ENCODE results near the gene SIX1. TPM values are rescaled to one million over a fixed set of nuclear protein-coding genes. Genes with fewer than 3 reads are reported as not detected.

The SIX1 gene
- total and polyA plus RNA-seq, 5 donors: 0.14 TPM; not detected in 4

DNA sequence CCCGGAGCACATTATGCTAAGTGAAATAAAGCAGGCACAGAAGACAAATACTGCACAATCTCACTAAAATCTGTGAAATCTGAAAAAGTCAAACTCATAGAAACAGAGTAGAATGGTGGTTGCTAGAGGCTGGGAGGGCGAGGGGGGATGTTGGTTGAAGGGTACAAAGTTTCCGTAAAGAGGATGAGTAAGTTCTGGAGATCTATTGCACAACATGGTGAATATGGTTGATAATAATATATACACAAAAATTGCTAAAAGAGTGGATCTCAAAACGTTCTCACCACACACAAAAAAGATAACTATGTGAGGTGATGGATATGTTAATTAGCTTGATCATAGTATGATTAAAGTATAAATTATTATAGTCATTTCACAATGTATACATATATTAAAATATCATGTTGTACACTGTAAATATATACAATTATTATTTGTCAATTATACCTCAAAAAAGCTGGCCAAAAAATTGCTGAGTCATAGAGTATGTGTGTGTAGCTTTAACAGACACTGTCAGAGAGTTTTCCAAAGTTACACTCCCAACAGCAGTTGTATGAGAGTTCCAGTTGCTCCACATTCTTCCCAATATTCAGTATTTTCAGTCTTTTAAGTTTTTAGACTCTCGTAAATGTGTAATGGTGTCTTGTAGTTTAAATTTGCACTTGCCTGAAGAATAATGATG, 19.3 kb upstream of the SIX1 start:
- Histone ChIP-seq H3K9me3 (ENCODE audit: control insufficient read depth, low read length) (no peaks in the 10 kb centered on the region), H3K4me1 (ENCODE audit: control insufficient read depth, insufficient read depth, low read length) (no peaks in the 10 kb centered on the region), H3K27me3 (ENCODE audit: control insufficient read depth, insufficient read depth) (peaks cover 2% of the 10 kb centered on the region), H3K27ac (ENCODE audit: low read length) (no peak overlapping the region), H3K4me3 (ENCODE audit: low read length) (no peak overlapping the region)
- intact Hi-C loops (cut with DNase I): no loop called here
- 86% methylated on average over 5 of the region's 5 CpGs for WGBS
- DNase-seq: no peak
- no peak for ATAC-seq

DNA sequence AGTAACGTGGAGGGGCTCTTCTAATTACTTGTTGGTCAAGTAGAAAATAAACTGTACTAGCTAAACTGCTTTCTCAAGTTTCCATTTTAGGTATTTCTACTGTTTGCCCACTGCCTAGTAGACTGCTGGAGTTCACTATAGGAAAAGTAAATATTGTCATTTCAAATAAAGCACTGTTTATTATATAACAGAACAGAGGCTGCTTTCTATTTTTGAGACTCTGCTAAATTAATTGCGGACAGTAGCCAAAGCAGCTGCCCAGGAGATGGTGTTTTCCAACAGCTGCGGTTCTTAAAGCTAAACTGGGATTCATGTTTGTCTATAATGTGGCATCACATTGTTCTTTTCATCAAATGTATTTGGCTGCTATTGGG, 15.9 kb upstream of the SIX1 start:
- Histone ChIP-seq H3K27me3 (ENCODE audit: control insufficient read depth, insufficient read depth) (peaks cover 2% of the 10 kb centered on the region), H3K4me3 (ENCODE audit: low read length) (no peak overlapping the region)
- 75% methylated on average over 3 of the region's 3 CpGs for WGBS

DNA sequence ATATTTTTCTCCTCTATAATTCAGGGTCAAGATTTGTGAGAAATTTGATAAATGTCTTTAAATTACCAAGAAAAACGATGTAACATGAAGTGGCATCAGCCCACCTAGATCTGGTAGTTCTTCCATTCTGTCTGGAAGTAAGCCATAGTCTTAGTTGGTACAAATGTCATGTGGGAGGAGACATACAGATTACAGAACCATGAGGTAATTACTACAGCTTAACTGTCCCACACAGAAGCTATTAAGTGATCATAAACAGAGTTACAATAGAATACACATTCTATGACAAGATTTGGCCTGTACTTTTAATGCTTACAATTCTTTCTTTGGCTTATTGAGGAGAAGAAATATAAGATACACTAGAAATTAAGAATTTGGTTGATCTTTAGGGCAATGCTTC, 13.7 kb upstream of the SIX1 start:
- peaks cover 2% of the 10 kb centered on the region for H3K27me3 ChIP-seq (ENCODE audit: control insufficient read depth, insufficient read depth)
- ATAC-seq (no peak), DNase-seq (no peak)
- no peak overlapping the region for H3K27ac ChIP-seq (ENCODE audit: low read length)
- H3K4me1 ChIP-seq (ENCODE audit: control insufficient read depth, insufficient read depth, low read length): no peaks in the 10 kb centered on the region
- intact Hi-C loops (cut with DNase I): no loop called here
- no peak overlapping the region for H3K4me3 ChIP-seq (ENCODE audit: low read length)
- H3K9me3 ChIP-seq (ENCODE audit: control insufficient read depth, low read length): no peaks in the 10 kb centered on the region
- 63% methylated on average over 1 of the region's 1 CpG for WGBS

More for the DNA sequence above, 15.9 kb upstream of the SIX1 start:
- no peak for DNase-seq
- Histone ChIP-seq H3K9me3 (ENCODE audit: control insufficient read depth, low read length) (no peaks in the 10 kb centered on the region), H3K4me1 (ENCODE audit: control insufficient read depth, insufficient read depth, low read length) (no peaks in the 10 kb centered on the region), H3K27ac (ENCODE audit: low read length) (no peak overlapping the region)
- intact Hi-C loops (cut with DNase I): no loop called here
- ATAC-seq: no peak

DNA sequence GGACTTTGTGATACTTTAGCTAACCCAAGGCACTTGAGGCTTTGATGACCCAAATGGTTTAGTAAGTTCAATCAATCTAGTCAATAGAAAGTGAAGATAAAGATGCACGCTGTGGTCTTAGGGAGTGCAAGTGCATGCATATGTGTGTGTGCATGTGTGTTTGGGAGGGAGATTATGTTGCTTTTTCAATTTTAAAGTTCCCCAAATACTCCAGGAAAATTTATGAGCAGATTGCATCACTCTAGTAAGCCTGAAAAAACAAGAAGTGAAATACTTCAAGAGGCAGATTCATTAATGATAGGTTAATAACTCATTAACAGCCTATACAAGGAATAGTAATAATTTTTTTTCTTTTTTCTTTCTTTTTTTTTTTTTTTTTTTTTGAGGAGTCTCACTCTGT, 12.4 kb upstream of the SIX1 start:
- H3K27ac ChIP-seq (ENCODE audit: low read length): no peak overlapping the region
- 54% methylated on average over 1 of the region's 1 CpG for WGBS
- no peak for ATAC-seq
- H3K27me3 ChIP-seq (ENCODE audit: control insufficient read depth, insufficient read depth): peaks cover 2% of the 10 kb centered on the region
- H3K4me3 ChIP-seq (ENCODE audit: low read length): no peak overlapping the region
- intact Hi-C loops (cut with DNase I): no loop called here
- no peaks in the 10 kb centered on the region for H3K9me3 ChIP-seq (ENCODE audit: control insufficient read depth, low read length)
- H3K4me1 ChIP-seq (ENCODE audit: control insufficient read depth, insufficient read depth, low read length): no peaks in the 10 kb centered on the region
- DNase-seq: no peak

DNA sequence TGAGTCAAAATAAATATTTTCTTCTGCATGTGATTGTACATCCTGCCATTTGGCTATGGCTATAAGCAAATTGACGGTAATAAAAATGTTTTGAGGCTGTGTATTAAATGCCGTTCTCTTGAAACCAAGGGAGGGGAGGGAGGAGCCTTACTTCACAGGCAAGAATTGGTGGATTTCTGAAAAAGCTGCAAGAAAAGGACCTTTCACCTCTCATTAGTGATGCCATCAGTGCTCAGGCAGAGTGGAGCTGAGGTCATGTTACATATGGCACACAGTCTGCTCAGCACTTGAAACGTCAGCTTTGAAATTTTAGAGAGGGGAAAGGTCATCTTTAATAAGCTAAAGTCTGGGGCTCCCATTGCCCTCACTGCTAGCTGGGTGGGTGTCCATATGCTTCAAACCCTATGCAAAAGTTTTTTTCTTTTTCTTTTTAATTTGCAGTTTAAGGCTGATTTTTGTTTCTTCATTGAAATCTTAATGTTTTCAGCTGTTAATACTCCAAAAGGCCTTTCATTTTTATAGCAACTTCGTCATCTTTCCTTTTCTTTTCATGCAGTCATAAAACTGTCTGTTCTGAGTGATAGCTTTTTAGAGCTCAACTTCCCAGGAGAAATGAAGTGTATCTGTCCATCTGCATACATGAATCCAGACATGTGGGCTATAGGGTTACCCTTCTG, 9.8 kb upstream of the SIX1 start:
- no peak for DNase-seq
- WGBS: 51% methylated on average over 4 of the region's 4 CpGs
- Histone ChIP-seq H3K27me3 (ENCODE audit: control insufficient read depth, insufficient read depth) (no peaks in the 10 kb centered on the region), H3K4me3 (ENCODE audit: low read length) (no peak overlapping the region), H3K4me1 (ENCODE audit: control insufficient read depth, insufficient read depth, low read length) (no peaks in the 10 kb centered on the region), H3K27ac (ENCODE audit: low read length) (no peak overlapping the region), H3K9me3 (ENCODE audit: control insufficient read depth, low read length) (no peaks in the 10 kb centered on the region)
- ATAC-seq: no peak
- intact Hi-C loops (cut with DNase I): no loop called here

DNA sequence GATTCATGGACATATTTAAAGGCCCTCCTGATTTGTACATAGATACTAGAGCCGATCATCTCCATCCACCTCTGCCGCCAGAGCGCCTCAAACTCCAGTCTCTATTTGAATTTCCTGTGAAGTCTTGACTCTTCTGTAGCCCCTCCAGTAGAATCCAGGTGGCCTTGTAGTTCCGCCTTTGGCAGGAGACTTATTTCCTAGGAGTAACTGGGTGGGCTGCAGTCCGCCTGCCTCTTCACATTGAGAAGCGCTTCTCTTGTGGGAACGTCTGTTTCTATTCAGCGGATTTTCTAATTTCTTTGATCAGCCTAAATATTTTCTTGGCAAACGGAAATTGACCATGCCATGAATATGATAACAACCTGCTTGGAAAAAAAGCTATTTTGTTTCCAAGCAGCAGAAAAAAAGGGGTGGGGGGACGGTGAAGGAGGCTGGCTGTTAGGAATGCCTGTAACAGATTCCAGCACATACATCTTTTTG, 9.0 kb upstream of the SIX1 start:
- ATAC-seq (no peak), DNase-seq (no peak)
- Histone ChIP-seq H3K27me3 (ENCODE audit: control insufficient read depth, insufficient read depth) (no peaks in the 10 kb centered on the region), H3K27ac (ENCODE audit: low read length) (no peak overlapping the region), H3K4me3 (ENCODE audit: low read length) (peak overlapping the region; percentile 44), H3K9me3 (ENCODE audit: control insufficient read depth, low read length) (no peaks in the 10 kb centered on the region), H3K4me1 (ENCODE audit: control insufficient read depth, insufficient read depth, low read length) (no peaks in the 10 kb centered on the region)
- WGBS: 26% methylated on average over 10 of the region's 10 CpGs
- intact Hi-C loops (cut with DNase I): no loop called here

DNA sequence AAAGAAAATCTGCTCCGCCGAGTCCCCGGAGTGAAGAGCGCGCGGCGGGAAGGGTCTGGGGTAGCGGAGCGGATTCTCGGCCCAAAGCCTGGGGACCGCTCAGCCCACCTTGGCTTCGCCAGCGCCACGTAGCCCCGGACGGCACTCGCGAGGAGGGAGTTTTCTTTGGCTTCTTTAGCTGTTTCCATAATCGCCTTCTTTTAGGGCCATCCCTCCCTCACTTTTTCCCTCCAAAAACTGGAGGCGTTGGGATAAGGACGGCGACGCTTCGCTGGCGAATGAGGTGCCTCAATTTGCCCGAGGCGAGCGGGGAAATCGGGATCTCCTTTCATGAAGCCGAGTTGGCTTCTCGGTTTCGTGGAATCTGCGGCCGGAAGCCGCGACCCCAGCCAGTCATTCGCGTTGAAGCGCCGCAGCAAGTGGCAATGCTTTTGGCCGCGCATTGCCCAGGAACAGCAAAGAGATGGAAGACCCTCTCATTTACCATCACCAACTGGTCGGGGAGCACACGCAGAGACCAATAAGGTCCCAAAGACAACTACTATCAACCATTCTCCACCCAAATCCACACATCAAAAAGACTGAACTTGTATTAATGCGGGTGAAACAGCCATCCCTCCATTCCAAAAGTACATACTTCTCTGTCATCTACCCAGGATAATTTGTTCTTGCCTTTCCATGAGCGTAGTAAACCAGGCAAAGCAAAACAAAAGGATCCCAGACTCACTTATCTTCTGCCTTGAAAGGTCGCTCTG, 8.4 kb upstream of the SIX1 start:
- H3K9me3 ChIP-seq (ENCODE audit: control insufficient read depth, low read length): no peaks in the 10 kb centered on the region
- no peaks in the 10 kb centered on the region for H3K4me1 ChIP-seq (ENCODE audit: control insufficient read depth, insufficient read depth, low read length)
- peak in 1 of 3 donors; percentile 13 for DNase-seq
- peak; percentile 48 to 63 for ATAC-seq
- WGBS: 2% methylated on average over 47 of the region's 47 CpGs
- no peaks in the 10 kb centered on the region for H3K27me3 ChIP-seq (ENCODE audit: control insufficient read depth, insufficient read depth)
- intact Hi-C loops (cut with DNase I): no loop called here
- H3K4me3 ChIP-seq (ENCODE audit: low read length): peak overlapping the region; percentile 44
- H3K27ac ChIP-seq (ENCODE audit: low read length): no peak overlapping the region

DNA sequence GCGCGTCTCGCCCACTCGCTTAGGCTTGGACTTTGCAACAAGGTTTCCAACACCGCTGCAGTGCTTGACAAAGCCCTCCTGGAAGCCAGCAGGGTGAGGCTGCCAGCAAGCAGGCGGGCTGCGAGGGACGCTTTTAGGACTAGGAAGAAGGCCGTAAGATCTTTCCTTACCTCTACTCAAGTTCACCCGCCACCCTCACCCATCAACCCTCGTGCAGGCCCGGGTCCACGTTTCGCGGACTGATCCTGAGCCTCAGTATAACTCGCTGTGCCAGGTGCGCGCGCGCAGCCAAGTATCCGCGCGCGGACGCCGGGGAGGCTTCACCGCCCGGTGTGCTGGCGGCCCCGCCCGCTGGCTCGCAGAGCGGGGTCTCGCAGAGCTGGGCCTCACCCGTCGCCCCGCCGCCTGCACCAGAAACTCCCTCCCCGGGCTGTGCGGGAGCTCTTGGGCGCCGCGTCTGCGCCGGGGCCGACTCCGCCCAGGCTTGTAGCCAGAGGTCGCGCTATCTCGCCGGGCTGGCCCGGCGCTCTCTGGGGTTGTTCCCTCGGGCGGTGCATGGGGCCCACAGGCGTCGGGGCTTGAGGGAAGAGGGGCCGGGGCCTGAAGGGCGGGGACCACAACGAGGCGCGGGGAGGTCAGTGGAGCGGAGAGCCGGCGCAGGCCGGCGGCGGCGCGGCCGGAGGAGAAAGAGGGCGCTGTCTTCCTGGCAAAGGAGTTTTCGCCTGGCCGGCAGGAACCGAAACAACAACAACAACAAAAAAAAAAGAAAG, 7.6 kb upstream of the SIX1 start:
- intact Hi-C loops (cut with DNase I): no loop called here
- peak overlapping the region; percentile 44 for H3K4me3 ChIP-seq (ENCODE audit: low read length)
- WGBS: 2% methylated on average over 75 of the region's 75 CpGs
- no peak overlapping the region for H3K27ac ChIP-seq (ENCODE audit: low read length)
- ATAC-seq (peak; percentile 79), DNase-seq (peak; percentile 50 to 72 (median 71))
- H3K27me3 ChIP-seq (ENCODE audit: control insufficient read depth, insufficient read depth): no peaks in the 10 kb centered on the region
- H3K9me3 ChIP-seq (ENCODE audit: control insufficient read depth, low read length): no peaks in the 10 kb centered on the region
- no peaks in the 10 kb centered on the region for H3K4me1 ChIP-seq (ENCODE audit: control insufficient read depth, insufficient read depth, low read length)

DNA sequence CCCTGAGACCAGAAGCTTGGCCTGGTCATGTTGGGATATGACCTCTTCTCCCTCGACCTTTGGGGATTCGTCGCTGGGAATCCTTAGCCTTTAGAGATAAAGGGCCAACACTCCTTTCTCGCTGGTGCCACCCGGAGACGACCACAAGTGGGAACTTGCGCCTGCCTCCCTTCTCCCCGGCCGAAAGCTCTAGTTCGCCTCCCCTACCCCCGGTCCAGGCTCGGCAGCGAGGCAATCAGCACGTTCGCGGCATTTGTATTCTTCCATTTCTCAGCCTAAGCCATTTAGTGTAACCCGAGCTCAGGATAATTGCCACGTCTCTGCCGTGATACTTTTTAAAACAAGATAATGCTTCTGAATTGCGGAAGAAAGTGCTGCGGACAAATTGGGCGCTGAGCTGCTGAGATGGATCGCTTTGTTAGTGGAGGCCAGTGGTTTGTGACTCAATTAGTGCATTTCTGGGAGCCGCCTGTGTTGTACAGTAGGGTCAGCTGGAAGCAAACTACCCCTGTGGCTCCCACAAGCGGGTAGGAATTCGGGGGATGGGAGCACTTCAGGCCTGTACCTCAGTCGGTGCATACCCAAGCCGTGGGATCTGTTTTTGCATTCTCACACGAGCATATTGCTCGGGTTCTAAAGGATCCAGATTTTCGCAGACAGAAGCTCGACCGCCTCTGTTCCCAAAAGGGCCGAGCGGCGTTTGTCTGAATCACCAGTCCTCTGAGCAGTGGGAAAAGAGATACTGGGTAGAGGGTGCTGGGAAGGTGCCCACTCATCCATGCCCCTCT, 6.8 kb upstream of the SIX1 start:
- Histone ChIP-seq H3K27me3 (ENCODE audit: control insufficient read depth, insufficient read depth) (no peaks in the 10 kb centered on the region), H3K9me3 (ENCODE audit: control insufficient read depth, low read length) (no peaks in the 10 kb centered on the region), H3K4me1 (ENCODE audit: control insufficient read depth, insufficient read depth, low read length) (no peaks in the 10 kb centered on the region), H3K4me3 (ENCODE audit: low read length) (peak overlapping the region; percentile 44), H3K27ac (ENCODE audit: low read length) (no peak overlapping the region)
- ATAC-seq (no peak), DNase-seq (no peak)
- intact Hi-C loops (cut with DNase I): no loop called here
- 31% methylated on average over 36 of the region's 36 CpGs for WGBS

DNA sequence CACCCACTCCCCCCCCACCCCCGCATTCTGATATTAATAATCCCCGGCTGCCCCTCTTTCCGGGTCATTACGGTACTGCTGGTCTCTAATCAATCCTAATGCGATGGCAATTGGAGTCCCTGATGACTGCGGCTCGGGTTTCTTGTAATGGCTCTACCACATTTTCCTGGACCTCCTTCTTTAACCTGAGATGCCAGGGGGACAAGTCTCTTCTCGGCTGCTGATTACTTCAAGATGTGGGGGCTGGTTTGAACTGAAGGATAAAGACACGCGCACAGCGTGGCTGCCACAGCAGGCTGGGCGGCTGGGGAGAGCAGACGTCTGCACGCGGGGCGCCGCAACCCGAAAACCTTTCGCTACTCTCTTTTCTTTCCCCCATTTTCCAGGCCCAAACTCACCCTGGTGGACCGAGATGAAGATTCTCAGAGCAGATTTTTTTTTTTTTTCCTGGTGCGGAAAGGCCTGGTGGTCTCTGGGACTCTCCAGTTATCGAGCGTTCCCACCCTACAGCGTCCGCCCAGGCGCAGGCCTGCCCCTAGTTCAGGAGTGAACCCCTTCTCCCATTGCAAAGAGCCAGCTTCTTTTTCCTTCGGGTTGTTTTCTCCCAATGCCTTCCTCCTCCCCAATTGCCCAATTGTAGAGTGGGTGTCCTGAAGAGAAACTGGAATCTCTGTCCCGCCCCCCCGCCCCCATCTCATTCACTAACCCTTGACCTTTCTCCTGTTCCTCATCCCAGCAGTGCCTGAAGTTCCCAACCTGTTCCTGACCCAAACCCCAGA, 6.0 kb upstream of the SIX1 start:
- Histone ChIP-seq H3K9me3 (ENCODE audit: control insufficient read depth, low read length) (no peaks in the 10 kb centered on the region), H3K27me3 (ENCODE audit: control insufficient read depth, insufficient read depth) (no peaks in the 10 kb centered on the region), H3K27ac (ENCODE audit: low read length) (no peak overlapping the region), H3K4me3 (ENCODE audit: low read length) (no peak overlapping the region), H3K4me1 (ENCODE audit: control insufficient read depth, insufficient read depth, low read length) (no peaks in the 10 kb centered on the region)
- 32% methylated on average over 29 of the region's 29 CpGs for WGBS
- DNase-seq (no peak), ATAC-seq (no peak)
- intact Hi-C loops (cut with DNase I): no loop called here

Data from right cardiac atrium (tissue), 5 donors.